ENCODE measurements around the gene AJAP1. TPM values are rescaled to one million over a fixed set of nuclear protein-coding genes. Genes with fewer than 3 reads are reported as not detected.

AJAP1 gene
- total and polyA plus RNA-seq, 12 donors: 0.02 to 0.94 (median 0.09) TPM; not detected in 3

GRCh38 chr1:4701276-4701675, 46.9 kb downstream of the AJAP1 start:
- no peaks in the 10 kb centered on the region for H3K4me1 ChIP-seq
- peaks cover 0 to 42% (median 10%) of the 10 kb centered on the region in 7 donors for H3K27me3 ChIP-seq
- ATAC-seq: no peak
- H3K9me3 ChIP-seq: no peaks in the 10 kb centered on the region
- TF ChIP-seq, protein P1, sequence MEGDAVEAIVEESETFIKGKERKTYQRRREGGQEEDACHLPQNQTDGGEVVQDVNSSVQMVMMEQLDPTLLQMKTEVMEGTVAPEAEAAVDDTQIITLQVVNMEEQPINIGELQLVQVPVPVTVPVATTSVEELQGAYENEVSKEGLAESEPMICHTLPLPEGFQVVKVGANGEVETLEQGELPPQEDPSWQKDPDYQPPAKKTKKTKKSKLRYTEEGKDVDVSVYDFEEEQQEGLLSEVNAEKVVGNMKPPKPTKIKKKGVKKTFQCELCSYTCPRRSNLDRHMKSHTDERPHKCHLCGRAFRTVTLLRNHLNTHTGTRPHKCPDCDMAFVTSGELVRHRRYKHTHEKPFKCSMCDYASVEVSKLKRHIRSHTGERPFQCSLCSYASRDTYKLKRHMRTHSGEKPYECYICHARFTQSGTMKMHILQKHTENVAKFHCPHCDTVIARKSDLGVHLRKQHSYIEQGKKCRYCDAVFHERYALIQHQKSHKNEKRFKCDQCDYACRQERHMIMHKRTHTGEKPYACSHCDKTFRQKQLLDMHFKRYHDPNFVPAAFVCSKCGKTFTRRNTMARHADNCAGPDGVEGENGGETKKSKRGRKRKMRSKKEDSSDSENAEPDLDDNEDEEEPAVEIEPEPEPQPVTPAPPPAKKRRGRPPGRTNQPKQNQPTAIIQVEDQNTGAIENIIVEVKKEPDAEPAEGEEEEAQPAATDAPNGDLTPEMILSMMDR (IDR thresholded peaks at IDR 0.05): no peak
- no peak overlapping the region for H3K27ac ChIP-seq
- no peak overlapping the region for H3K4me3 ChIP-seq
- 82% methylated on average over 9 of the region's 9 CpGs for WGBS, 2 donors
- no peak for DNase-seq
- intact Hi-C loops (cut with DNase I): no loop called here
- no peaks in the 10 kb centered on the region for H3K36me3 ChIP-seq

DNA sequence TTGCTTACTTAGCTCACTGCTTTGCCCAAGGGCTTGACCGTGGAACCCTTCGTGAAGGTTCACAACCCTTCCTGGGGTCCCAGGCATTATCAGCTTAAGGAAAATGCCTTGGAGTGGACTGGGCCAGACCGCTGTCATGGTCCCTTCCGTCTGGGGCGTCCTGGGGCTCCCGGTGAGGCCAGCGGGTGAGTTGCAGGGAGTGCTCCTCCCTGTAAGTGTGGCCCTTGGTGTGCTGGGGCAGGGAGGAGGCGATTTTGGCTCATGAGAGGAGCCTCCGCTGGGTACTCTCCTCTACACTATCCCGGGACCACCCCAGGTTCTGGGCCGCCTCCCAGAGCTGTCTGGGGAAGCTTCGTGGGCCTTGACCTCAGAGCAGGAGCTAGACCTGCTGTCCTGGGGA, 48.1 kb downstream of the AJAP1 start:
- ATAC-seq (no peak), DNase-seq (no peak)
- intact Hi-C loops (cut with DNase I): no loop called here
- H3K4me1 ChIP-seq: no peaks in the 10 kb centered on the region
- H3K9me3 ChIP-seq: no peaks in the 10 kb centered on the region
- TF ChIP-seq, protein P1 (IDR thresholded peaks at IDR 0.05): no peak
- H3K36me3 ChIP-seq: no peaks in the 10 kb centered on the region
- 81 to 85% methylated on average over 12 of the region's 12 CpGs for WGBS, 2 donors
- H3K27ac ChIP-seq: no peak overlapping the region
- no peak overlapping the region for H3K4me3 ChIP-seq
- peaks cover 0 to 45% (median 14%) of the 10 kb centered on the region in 7 donors for H3K27me3 ChIP-seq

DNA sequence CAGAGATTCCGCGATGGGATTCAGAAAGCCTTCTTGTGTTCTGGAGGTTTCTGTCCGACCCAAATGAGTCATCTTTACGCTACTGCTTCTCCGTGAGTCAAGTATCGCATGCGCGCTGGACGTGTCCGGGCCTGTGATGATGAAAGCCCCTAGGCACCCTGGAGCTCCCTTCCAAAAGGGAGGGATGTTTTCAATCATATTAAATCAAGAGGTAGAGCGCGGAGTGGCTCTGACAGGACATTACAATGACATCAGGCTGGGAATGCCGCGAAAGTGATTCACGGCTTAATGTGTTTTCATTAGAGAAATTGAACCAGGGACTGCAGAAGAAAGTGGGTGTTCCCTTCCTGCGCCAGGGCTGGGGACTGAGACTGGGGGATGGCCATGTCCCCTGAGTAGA, 48.5 kb downstream of the AJAP1 start:
- Histone ChIP-seq H3K4me1 (no peaks in the 10 kb centered on the region), H3K27me3 (peaks cover 0 to 47% (median 14%) of the 10 kb centered on the region in 7 donors), H3K4me3 (no peak overlapping the region), H3K9me3 (no peaks in the 10 kb centered on the region), H3K27ac (no peak overlapping the region), H3K36me3 (no peaks in the 10 kb centered on the region)
- intact Hi-C loops (cut with DNase I): no loop called here
- 85 to 91% methylated on average over 16 of the region's 16 CpGs for WGBS, 2 donors
- TF ChIP-seq, protein P1 (IDR thresholded peaks at IDR 0.05): no peak
- DNase-seq: no peak
- no peak for ATAC-seq

- intact Hi-C loops (cut with DNase I): no loop called here
- no peak for DNase-seq
- H3K4me3 ChIP-seq: no peak overlapping the region
- TF ChIP-seq, protein P1 (IDR thresholded peaks at IDR 0.05): no peak
- H3K27ac ChIP-seq: no peak overlapping the region
- no peaks in the 10 kb centered on the region for H3K4me1 ChIP-seq
- H3K36me3 ChIP-seq: no peaks in the 10 kb centered on the region
- ATAC-seq: no peak
- H3K9me3 ChIP-seq: no peaks in the 10 kb centered on the region
- 64 to 67% methylated on average over 6 of the region's 6 CpGs for WGBS, 2 donors
- H3K27me3 ChIP-seq: peaks cover 0 to 47% (median 15%) of the 10 kb centered on the region in 7 donors
These were observed 49.2 kb downstream of the AJAP1 start for GRCh38 chr1:4703646-4704045.

Data from heart right ventricle (tissue), 16 donors.